Measurements from ENCODE around the gene LRRC36.
A peak's percentile ranks its signal among the peaks of the same experiment; 100 is the strongest.

The LRRC36 gene

GRCh38 chr16:67294938-67295361 is 31.7 kb upstream of the LRRC36 start:
- DNase-seq = peak; percentile 43

- DNase-seq = peak; percentile 70
These were observed 30.2 kb upstream of the LRRC36 start for GRCh38 chr16:67296420-67296819.

- no peak for DNase-seq
These were observed 28.3 kb upstream of the LRRC36 start for GRCh38 chr16:67298277-67298676.

DNA sequence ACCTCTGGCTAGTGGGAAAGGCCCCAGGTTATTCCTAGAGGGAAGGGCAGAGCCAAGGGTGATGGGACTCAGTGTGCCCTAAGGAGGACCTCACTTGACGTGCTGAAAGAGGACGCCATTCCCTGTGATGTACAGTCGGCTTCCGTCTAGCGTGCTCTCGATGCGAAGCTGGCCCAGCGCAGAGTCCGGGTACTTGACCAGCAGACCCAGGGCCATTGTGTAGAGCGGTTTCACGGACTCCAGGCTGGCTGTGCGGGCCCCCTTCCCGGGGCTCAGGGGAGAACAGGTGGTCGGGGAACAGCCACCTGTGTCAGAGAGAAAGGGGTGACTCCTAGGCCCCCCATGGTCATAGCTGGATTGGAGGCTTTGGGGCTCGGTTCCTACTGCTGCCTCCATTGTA is 27.3 kb upstream of the LRRC36 start:
- no peak for DNase-seq

DNA sequence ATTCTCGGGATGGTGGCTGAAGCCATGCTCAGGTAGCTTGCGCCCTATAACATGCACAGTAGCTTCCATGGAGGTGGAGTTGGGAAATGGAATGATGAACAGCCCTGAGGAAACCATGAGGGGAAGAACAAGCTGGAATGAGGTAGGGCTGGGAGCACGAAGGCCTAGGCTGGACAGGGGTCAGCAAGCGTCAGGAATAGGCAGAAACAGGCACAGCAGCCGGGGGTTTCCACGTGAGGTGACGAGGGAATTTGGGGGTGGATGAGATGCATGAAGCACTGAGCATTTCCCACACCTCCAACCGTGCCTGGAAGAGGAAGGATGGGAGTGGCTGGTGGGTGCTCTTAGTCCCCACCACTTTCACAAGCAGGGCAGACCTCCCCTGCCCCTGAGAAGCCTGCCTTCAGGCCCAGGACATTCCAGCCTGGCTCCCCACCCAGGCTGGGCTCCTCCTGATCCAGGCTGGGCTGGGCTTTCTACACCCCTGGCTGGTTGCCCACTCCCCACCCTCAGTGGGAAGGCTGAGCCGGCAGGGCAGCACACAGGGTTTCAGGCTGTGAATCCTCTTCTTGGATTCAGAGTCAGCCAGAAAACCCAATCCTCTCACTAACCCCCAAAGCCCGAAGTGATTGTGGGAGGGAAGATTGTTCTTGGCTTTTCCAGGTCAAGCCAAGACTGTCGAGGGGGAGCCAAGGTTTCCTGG is 25.4 kb upstream of the LRRC36 start:
- no peak for DNase-seq

- DNase-seq = no peak
These were observed 24.5 kb upstream of the LRRC36 start for GRCh38 chr16:67302076-67302475.

DNA sequence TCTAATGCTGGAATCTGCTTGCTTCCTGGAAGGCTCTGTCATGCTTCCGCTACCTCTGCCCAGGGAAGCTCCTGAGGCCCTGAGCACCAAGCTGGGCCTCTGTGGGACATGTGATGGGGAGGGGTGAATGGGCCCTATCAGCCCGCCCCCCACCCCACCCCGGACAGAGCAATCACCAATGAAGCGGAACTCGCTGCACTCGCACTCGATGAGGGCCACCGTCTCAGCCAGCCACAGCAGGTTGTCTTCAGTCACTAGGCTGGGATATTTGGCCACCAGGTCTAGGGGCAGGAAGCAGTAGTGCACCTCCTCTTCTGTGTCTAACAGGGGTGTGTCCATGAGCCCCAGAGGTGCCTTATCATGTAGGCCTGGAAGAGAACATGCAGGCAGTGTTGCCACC is 23.6 kb upstream of the LRRC36 start:
- no peak for DNase-seq

- no peak for DNase-seq
These were observed 22.6 kb upstream of the LRRC36 start for GRCh38 chr16:67304020-67304419.

DNA sequence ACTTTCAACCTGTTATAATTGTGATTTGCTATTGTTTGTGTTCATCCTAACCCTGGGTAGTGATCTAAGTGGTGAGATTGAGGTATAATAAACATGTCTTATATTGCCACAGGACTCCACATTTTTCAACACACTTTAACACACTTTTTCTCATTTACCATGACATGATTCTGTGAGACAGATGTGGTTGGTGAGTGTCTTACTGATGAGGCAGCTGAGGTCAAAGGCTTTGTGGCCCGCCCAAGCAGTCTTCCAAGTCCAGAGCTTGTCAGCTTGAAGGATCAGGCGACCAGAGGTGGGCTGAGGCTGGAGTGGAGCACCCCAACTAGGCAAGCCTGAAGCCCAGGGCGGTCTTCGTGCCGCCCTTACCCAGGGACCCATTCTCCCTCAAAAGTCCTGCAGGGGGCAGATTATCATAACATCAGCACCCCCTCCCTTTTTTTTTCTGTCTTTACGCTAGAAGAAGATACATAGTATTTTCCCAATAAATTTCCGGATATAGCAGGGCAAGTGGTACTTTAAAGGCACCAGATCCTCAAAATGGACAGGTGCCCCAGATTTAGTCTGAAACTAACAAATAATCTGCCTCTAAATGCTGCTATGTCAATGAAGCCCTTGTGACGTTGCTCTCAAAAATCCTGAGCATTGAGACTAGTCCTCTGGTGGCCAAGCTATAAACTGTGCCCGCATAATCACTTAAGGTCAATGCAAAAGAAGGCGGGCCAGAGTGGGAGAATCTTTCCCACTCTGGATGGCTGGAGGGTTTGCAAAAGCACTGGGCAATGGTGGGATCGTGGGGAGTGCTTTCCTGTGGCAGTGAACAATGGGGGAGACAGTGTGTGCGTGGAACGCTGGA is 21.2 kb upstream of the LRRC36 start:
- DNase-seq = no peak

GRCh38 chr16:67310561-67310960 is 16.1 kb upstream of the LRRC36 start:
- no peak for DNase-seq

GRCh38 chr16:67311607-67312488 is 14.8 kb upstream of the LRRC36 start:
- DNase-seq = peak; percentile 99

- no peak for DNase-seq
These were observed 13.9 kb upstream of the LRRC36 start for GRCh38 chr16:67312719-67313118.

- no peak for DNase-seq
These were observed 8.8 kb upstream of the LRRC36 start for GRCh38 chr16:67317853-67318252.

DNA sequence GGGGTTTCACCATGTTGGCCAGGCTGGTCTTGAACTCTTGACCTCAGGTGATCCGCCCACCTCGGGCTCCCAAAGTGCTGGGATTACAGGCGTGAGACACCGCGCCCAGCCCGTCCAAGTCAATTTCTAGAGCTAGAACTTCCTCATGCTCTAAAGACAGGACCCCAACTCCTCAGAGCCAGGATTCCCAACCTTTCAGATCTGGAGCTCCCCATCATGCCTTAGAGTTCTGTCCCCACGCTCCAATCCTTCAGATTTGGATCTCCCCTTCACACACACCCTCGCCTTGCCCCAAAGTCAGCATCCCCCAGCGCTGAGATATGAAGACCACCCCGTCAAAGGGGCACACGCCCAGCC is 522 bp upstream of the LRRC36 start:
- DNase-seq = no peak

GRCh38 chr16:67327743-67328142 is 1.1 kb downstream of the LRRC36 start:
- no peak for DNase-seq

DNA sequence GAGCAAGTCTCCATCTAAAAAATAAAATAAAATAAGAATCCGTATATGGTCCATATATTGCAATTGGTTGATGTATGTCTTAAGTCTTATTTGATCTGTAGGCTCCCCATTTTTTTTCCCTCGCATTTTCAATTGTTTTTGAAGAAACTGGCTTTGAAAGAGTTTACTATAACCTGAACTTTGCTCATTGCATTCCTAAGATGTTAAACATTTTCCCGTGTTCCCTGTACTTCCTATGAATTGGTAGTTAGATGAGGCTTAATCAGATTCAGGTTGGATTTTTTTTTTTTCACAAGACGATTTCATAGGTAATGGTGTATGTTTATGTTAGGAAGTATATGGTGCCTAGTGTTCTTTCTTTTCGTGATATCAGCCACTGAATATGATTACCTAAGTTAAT is 3.3 kb downstream of the LRRC36 start:
- DNase-seq = no peak

DNA sequence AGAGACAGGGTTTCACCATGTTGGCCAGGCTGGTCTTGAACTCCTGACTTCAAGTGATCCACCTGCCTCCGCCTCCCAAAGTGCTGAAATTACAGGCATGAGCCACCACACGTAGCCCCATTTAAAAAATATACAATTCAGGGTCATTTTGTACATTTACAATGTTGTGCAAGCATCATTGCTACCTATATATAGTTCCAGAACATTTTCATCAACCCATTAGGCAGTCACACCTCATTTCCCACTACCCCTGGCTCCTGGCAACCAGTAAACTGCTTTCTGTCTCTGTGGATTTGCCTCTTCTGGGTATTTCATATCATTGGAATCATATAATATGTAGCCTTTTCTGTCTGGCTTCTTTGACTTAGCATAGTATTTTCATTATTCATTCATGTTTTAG is 6.7 kb downstream of the LRRC36 start:
- DNase-seq = no peak

DNA sequence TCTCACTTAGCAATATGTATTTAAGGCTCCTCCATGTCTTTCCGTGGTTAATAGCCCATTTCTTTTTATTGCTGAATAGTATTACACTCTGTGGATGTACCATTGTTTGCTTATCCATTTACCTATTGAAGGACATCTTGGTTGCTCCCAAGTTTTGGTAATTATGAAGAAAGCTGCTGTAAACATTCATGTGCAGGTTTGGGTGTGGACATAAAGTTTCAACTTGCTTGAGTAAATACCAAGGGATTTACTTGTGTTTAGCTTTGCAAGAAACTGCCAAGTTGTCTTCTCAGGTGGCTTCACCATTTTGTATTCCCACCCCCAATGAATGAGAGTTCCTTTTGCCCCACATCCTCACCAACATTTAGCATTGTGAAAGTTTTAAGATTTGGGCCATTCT is 9.5 kb downstream of the LRRC36 start:
- DNase-seq = no peak

DNA sequence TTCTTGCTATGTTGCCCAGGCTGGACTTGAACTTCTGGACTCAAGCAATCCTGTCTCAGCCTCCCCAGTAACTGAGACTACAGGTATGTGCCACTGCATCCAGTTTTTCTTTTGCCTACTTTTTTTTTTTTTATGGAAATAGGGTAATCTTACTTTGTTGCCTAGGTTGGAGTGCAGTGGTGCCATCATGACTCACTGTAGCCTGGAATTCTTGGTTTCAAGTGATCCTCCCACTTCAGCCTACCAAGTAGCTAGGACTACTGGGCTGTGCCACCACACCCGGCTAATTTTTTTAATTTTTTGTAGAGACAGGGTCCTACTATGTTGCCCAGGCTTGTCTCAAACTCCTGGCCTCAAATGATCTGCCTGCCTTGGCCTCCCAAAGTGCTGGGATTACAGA is 10.0 kb downstream of the LRRC36 start:
- DNase-seq = no peak

DNA sequence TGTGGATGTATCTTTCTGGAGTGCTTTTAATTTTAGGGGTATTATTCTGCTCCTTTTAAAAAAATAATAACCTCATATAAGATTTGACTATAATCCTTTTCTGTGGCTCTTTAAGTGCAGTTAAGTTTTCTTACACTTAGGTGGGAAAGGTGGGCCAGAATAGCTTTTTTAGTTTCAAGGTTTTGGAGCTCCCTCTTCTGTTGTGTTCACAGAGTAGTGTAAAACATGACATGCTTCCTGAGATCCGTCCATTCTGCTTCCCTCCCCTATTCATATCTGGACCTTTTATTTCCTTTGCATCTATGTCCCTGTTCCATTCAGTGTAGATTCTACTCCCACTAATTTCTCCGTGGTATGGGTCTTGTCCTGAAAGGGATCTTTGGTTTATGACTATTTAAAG is 12.8 kb downstream of the LRRC36 start:
- peak; percentile 33 for DNase-seq

DNA sequence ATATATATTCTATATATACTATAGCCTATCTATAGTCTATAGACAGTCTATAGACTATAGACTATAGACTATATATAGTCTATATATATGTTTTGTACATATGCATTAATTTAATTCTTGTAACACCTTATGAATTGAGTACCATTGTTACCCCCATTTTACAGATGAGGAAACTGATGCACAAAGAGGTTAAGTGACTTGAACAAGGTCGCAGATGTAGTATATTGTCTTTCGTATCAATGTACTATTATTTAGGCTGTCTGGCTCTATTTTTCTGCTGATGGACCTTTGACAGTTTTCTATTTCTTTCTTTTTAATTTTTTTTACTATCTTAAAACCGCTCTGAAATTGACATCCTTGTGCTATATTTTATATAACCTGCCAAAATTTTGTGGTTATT is 14.6 kb downstream of the LRRC36 start:
- no peak for DNase-seq

GRCh38 chr16:67342616-67343015 is 16.0 kb downstream of the LRRC36 start:
- no peak for DNase-seq

- no peak for DNase-seq
These were observed 18.8 kb downstream of the LRRC36 start for GRCh38 chr16:67345401-67345800.

Data from fibroblast of skin of abdomen (primary cell).